ENCODE data around the gene BAIAP3. TPM values are rescaled to one million over a fixed set of nuclear protein-coding genes. Genes with fewer than 3 reads are reported as not detected.
A peak's percentile ranks its signal among the peaks of the same experiment; 100 is the strongest.

The BAIAP3 gene
- total RNA-seq, 1 experiment from 2014 or later, result 44.7 TPM

DNA sequence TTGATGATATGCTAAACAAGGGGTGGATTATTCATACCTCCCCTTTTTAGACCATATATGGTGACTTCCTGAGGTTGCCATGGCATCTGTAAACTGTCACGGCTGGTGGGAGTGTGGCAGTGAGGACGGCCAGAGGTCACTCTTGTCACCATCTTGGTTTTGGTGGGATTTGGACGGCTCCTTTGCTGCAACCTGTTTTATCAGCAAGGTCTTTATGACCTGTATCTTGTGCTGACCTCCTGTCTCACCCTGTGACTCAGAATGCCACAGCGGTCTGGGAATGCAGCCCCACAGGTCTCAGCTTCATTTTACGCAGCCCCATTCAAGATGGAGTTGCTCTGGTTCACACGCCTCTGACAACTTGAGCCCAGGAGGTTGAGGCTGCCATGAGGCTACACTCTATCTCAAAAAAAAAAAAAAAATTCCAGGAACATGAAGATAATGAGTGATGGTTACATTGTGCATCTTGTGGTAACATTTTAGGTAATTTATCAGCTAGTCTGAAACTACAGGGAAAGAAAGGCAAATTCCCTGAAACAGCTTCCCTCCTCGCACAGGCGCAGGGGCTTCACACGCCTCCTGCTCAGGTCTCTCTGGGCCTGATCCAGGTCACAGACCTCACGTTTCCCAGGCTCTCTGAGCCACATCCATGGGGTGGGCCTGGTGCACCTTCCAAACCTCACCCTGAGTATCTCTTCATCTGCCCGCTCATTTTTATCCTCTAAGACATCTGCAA, 39.4 kb upstream of the BAIAP3 start:
- Histone ChIP-seq H3K9ac (ENCODE audit: low read length) (0 out of 2 replicates have a peak overlapping the region, but pooled peaks have one; percentile 7), H2AFZ (ENCODE audit: low read depth, low read length, poor library complexity, severe bottlenecking) (no peak overlapping the region), H3K4me2 (ENCODE audit: low read length) (peak overlapping the region; percentile 25), H3K36me3 (ENCODE audit: control insufficient read depth in 1 of 2, insufficient read depth in 2 of 2, low read length in 2 of 2) (no peaks in the 10 kb centered on the region), H3K4me1 (ENCODE audit: control insufficient read depth in 1 of 2, insufficient read depth in 2 of 2, low read length in 2 of 2) (peaks cover 30 to 69% of the 10 kb centered on the region in 2 experiments), H3K27ac (ENCODE audit: low read depth, low read length) (no peak overlapping the region), H4K20me1 (ENCODE audit: insufficient read depth) (no peaks in the 10 kb centered on the region), H3K4me3 (replicated peaks in 1 of 2; ENCODE audit: low read depth in 1 of 2, low read length in 2 of 2) (no peak overlapping the region), H3K27me3 (ENCODE audit: insufficient read depth, low read length) (no peaks in the 10 kb centered on the region), H3K9me3 (ENCODE audit: control insufficient read depth in 1 of 2, insufficient read depth in 1 of 2, low read depth in 1 of 2, low read length in 2 of 2) (no peaks in the 10 kb centered on the region), H3K9me2 (ENCODE audit: insufficient read depth) (no peaks in the 10 kb centered on the region), H3K79me2 (ENCODE audit: insufficient read depth, low read length) (no peaks in the 10 kb centered on the region)
- DNase-seq (ENCODE audit: low read depth, low spot score) (no peak), ATAC-seq (no peak)
- TF ChIP-seq TCF7L2 (IDR thresholded peaks at IDR 0.05; ENCODE audit: borderline replicate concordance, extremely low read depth, insufficient read depth, insufficient read length), result no peak
- TF ChIP-seq EZH2 (IDR thresholded peaks at IDR 0.05), result no peak
- TF ChIP-seq ZNF274 (IDR thresholded peaks at IDR 0.05; ENCODE audit: low read depth, low read length), result no peak
- no peak for TF ChIP-seq POLR2A (IDR thresholded peaks at IDR 0.05; ENCODE audit: borderline replicate concordance, extremely low read depth, insufficient read depth, insufficient read length)
- TF ChIP-seq, protein P1, sequence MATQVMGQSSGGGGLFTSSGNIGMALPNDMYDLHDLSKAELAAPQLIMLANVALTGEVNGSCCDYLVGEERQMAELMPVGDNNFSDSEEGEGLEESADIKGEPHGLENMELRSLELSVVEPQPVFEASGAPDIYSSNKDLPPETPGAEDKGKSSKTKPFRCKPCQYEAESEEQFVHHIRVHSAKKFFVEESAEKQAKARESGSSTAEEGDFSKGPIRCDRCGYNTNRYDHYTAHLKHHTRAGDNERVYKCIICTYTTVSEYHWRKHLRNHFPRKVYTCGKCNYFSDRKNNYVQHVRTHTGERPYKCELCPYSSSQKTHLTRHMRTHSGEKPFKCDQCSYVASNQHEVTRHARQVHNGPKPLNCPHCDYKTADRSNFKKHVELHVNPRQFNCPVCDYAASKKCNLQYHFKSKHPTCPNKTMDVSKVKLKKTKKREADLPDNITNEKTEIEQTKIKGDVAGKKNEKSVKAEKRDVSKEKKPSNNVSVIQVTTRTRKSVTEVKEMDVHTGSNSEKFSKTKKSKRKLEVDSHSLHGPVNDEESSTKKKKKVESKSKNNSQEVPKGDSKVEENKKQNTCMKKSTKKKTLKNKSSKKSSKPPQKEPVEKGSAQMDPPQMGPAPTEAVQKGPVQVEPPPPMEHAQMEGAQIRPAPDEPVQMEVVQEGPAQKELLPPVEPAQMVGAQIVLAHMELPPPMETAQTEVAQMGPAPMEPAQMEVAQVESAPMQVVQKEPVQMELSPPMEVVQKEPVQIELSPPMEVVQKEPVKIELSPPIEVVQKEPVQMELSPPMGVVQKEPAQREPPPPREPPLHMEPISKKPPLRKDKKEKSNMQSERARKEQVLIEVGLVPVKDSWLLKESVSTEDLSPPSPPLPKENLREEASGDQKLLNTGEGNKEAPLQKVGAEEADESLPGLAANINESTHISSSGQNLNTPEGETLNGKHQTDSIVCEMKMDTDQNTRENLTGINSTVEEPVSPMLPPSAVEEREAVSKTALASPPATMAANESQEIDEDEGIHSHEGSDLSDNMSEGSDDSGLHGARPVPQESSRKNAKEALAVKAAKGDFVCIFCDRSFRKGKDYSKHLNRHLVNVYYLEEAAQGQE (IDR thresholded peaks at IDR 0.05; ENCODE audit: low read depth), result no peak
- no peak for TF ChIP-seq JUND (IDR thresholded peaks at IDR 0.05)
- TF ChIP-seq, protein P2, sequence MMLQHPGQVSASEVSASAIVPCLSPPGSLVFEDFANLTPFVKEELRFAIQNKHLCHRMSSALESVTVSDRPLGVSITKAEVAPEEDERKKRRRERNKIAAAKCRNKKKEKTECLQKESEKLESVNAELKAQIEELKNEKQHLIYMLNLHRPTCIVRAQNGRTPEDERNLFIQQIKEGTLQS (IDR thresholded peaks at IDR 0.05), result no peak
- no peak for TF ChIP-seq SP1 (IDR thresholded peaks at IDR 0.05; ENCODE audit: low read depth)
- TF ChIP-seq RAD21 (IDR thresholded peaks at IDR 0.05; ENCODE audit: low read depth), result no peak
- no peak for TF ChIP-seq CEBPB (IDR thresholded peaks at IDR 0.05; ENCODE audit: low read depth)
- TF ChIP-seq EZH2phosphoT487 (IDR thresholded peaks at IDR 0.05; ENCODE audit: borderline replicate concordance), result no peak
- no peak for TF ChIP-seq ELF1 (IDR thresholded peaks at IDR 0.05; ENCODE audit: borderline replicate concordance, low read depth)
- TF ChIP-seq CBX3 (IDR thresholded peaks at IDR 0.05; ENCODE audit: low read depth), result no peak
- TF ChIP-seq POLR2AphosphoS5 (IDR thresholded peaks at IDR 0.05; ENCODE audit: low read depth, low read length), result no peak
- TF ChIP-seq FOSL1 (IDR thresholded peaks at IDR 0.05; ENCODE audit: low read depth), result no peak
- TF ChIP-seq, protein P3, sequence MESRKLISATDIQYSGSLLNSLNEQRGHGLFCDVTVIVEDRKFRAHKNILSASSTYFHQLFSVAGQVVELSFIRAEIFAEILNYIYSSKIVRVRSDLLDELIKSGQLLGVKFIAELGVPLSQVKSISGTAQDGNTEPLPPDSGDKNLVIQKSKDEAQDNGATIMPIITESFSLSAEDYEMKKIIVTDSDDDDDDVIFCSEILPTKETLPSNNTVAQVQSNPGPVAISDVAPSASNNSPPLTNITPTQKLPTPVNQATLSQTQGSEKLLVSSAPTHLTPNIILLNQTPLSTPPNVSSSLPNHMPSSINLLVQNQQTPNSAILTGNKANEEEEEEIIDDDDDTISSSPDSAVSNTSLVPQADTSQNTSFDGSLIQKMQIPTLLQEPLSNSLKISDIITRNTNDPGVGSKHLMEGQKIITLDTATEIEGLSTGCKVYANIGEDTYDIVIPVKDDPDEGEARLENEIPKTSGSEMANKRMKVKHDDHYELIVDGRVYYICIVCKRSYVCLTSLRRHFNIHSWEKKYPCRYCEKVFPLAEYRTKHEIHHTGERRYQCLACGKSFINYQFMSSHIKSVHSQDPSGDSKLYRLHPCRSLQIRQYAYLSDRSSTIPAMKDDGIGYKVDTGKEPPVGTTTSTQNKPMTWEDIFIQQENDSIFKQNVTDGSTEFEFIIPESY (IDR thresholded peaks at IDR 0.05; ENCODE audit: extremely low read depth, insufficient replicate concordance, low read length), result no peak
- TF ChIP-seq YY1 (IDR thresholded peaks at IDR 0.05; ENCODE audit: extremely low read depth, insufficient replicate concordance, low read depth, low read length), result no peak
- ChIA-PET POLR2A (interaction anchor here (0.7 kb wide), 1 partner anchor 125 kb away, joined by 3 read pairs; no protein-coding TSS in a partner anchor), RAD21 (ENCODE audit: low non-redundant PET in 1 of 2, low total read pairs in 2 of 2, uncharacterized antibody in 2 of 2, unreplicated experiment in 2 of 2) (no interaction called here), CTCF (no interaction called here)
- intact Hi-C loops (cut with micrococcal nuclease), result no loop called here
- BruUV-seq (replicated peaks), result no TSS peak
